ENCODE measurements around the gene PTRH1. TPM values are rescaled to one million over a fixed set of nuclear protein-coding genes. Genes with fewer than 3 reads are reported as not detected.

The PTRH1 gene
- total and polyA plus RNA-seq, 10 of the 15 experiments (the other 5 are each of a cell fraction or from before 2014, with no cell fraction given) = 0.69 to 38.4 (median 10.2) TPM

DNA sequence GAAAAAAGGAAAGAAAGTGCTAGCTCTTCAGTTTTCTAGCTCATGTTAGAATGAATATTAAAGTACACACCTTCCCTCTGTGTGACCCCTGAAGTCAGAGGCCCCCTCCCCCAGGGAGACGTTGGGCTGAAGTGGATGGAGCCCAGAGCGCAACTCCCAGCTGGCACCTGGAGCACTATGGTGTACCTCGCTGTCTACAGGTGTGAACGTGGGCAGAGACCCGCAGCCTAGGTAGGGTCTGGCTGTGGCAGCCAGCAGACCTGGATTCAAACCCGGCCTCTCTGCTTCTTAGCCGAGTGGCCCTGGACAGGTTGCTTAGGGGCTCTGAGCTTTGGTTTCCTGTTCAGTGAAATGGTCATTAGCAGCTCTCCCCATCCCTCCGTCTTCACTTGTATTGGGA lies 13.3 kb upstream of the PTRH1 start (continued):
- TF ChIP-seq, protein P1, sequence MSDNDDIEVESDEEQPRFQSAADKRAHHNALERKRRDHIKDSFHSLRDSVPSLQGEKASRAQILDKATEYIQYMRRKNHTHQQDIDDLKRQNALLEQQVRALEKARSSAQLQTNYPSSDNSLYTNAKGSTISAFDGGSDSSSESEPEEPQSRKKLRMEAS (IDR thresholded peaks at IDR 0.05; ENCODE audit: low read depth, low read length) = no peak
- TF ChIP-seq PAX8 (IDR thresholded peaks at IDR 0.05) = no peak
- TF ChIP-seq TCF7 (IDR thresholded peaks at IDR 0.05; ENCODE audit: borderline replicate concordance) = no peak
- no peak for TF ChIP-seq POLR2A (IDR thresholded peaks at IDR 0.05; ENCODE audit: low read depth, low read length)

- H3K27ac ChIP-seq (ENCODE audit: control insufficient read depth, insufficient read depth) = no peak overlapping the region
- H3K9me3 ChIP-seq (replicated peaks; ENCODE audit: control insufficient read depth, insufficient read depth, low read length) = no peaks in the 10 kb centered on the region
- RAD21 ChIA-PET (ENCODE audit: unreplicated experiment) = interaction anchor here (0.6 kb wide), 1 partner anchor 672 kb away, joined by 4 read pairs; no protein-coding TSS in a partner anchor
- H3K36me3 ChIP-seq (ENCODE audit: control insufficient read depth in 2 of 2, insufficient read depth in 2 of 2, low read length in 1 of 2) = no peaks in the 10 kb centered on the region
- no peaks in the 10 kb centered on the region for H3K27me3 ChIP-seq (replicated peaks in 1 of 2; ENCODE audit: control insufficient read depth in 2 of 2, insufficient read depth in 2 of 2, low read length in 1 of 2)
- no peaks in the 10 kb centered on the region for H3K79me2 ChIP-seq (ENCODE audit: control insufficient read depth, insufficient read depth, low read length)
- H4K20me1 ChIP-seq (ENCODE audit: control insufficient read depth, insufficient read depth) = no peaks in the 10 kb centered on the region
- no peak overlapping the region for H3K4me3 ChIP-seq
- H3K9ac ChIP-seq (ENCODE audit: control insufficient read depth, insufficient read depth, low read length) = no peak overlapping the region
- POLR2A ChIA-PET = interaction anchor here (2.5 kb wide), 1 partner anchor 11 kb away, joined by 8 read pairs; the partner anchor contains the start of genes PTRH1 and TTC16
- no peak overlapping the region for H3K4me2 ChIP-seq (ENCODE audit: control insufficient read depth, insufficient read depth)
- H3K4me1 ChIP-seq (ENCODE audit: control insufficient read depth, insufficient read depth, low read length) = no peaks in the 10 kb centered on the region
- CTCF ChIA-PET = no interaction called here
- intact Hi-C loops (cut with micrococcal nuclease; ENCODE audit: unreplicated experiment) (no loop called here), in situ Hi-C loops (cut with MboI) (no loop called here)
- FAIRE-seq (no peak), DNase-seq (ENCODE audit: low read depth, low spot score) (no peak), ATAC-seq (no peak)
- SMC1A ChIA-PET (ENCODE audit: uncharacterized antibody, unreplicated experiment) = no interaction called here
- 36% methylated on average over 8 of the region's 8 CpGs for whole genome bisulfite sequencing (ENCODE audit: insufficient coverage, insufficient replicate concordance, low lambda C conversion rate, missing lambda C conversion rate)
- no TSS peak for BruUV-seq (replicated peaks)
- H2AFZ ChIP-seq (ENCODE audit: control insufficient read depth, low read depth, low read length) = no peak overlapping the region
- no peak for TF ChIP-seq KLF5 (IDR thresholded peaks at IDR 0.05; ENCODE audit: partially characterized antibody)
- no peak for TF ChIP-seq NRF1 (conservative IDR thresholded peaks at IDR 0.05; ENCODE audit: low read depth, low read length)
- TF ChIP-seq MXI1 (IDR thresholded peaks at IDR 0.05; ENCODE audit: low read depth, low read length) = no peak
- TF ChIP-seq FOXK2 (IDR thresholded peaks at IDR 0.05) = no peak
- TF ChIP-seq MEF2A (IDR thresholded peaks at IDR 0.05; ENCODE audit: insufficient read depth, low read depth, low read length) = no peak
- no peak for TF ChIP-seq MYC (IDR thresholded peaks at IDR 0.05; ENCODE audit: insufficient read depth, insufficient read length, insufficient replicate concordance, low read length, severe bottlenecking)
- TF ChIP-seq STAT3 (IDR thresholded peaks at IDR 0.05; ENCODE audit: low read depth, low read length) = no peak
- TF ChIP-seq RUNX3 (IDR thresholded peaks at IDR 0.05; ENCODE audit: low read length) = no peak
- TF ChIP-seq, protein P2, sequence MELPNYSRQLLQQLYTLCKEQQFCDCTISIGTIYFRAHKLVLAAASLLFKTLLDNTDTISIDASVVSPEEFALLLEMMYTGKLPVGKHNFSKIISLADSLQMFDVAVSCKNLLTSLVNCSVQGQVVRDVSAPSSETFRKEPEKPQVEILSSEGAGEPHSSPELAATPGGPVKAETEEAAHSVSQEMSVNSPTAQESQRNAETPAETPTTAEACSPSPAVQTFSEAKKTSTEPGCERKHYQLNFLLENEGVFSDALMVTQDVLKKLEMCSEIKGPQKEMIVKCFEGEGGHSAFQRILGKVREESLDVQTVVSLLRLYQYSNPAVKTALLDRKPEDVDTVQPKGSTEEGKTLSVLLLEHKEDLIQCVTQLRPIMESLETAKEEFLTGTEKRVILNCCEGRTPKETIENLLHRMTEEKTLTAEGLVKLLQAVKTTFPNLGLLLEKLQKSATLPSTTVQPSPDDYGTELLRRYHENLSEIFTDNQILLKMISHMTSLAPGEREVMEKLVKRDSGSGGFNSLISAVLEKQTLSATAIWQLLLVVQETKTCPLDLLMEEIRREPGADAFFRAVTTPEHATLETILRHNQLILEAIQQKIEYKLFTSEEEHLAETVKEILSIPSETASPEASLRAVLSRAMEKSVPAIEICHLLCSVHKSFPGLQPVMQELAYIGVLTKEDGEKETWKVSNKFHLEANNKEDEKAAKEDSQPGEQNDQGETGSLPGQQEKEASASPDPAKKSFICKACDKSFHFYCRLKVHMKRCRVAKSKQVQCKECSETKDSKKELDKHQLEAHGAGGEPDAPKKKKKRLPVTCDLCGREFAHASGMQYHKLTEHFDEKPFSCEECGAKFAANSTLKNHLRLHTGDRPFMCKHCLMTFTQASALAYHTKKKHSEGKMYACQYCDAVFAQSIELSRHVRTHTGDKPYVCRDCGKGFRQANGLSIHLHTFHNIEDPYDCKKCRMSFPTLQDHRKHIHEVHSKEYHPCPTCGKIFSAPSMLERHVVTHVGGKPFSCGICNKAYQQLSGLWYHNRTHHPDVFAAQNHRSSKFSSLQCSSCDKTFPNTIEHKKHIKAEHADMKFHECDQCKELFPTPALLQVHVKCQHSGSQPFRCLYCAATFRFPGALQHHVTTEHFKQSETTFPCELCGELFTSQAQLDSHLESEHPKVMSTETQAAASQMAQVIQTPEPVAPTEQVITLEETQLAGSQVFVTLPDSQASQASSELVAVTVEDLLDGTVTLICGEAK (IDR thresholded peaks at IDR 0.05; ENCODE audit: borderline replicate concordance) = no peak
- no peak for TF ChIP-seq SMAD1 (IDR thresholded peaks at IDR 0.05; ENCODE audit: low read depth, partially characterized antibody)
- no peak for TF ChIP-seq ZBED1 (IDR thresholded peaks at IDR 0.05; ENCODE audit: borderline replicate concordance)
- TF ChIP-seq ZNF592 (IDR thresholded peaks at IDR 0.05) = no peak
- no peak for TF ChIP-seq CEBPB (IDR thresholded peaks at IDR 0.05; ENCODE audit: borderline replicate concordance in 1 of 2, low read depth in 2 of 2, low read length in 2 of 2)
Observed at GRCh38 chr9:127726871-127727270, 11.4 kb upstream of the PTRH1 start.

Measured in GM12878 (cell line).